Breast epithelium (tissue), 4 donors: Measurements from ENCODE around the gene FLNB. TPM values are rescaled to one million over a fixed set of nuclear protein-coding genes. Genes with fewer than 3 reads are reported as not detected.

Source experiments
- DNase-seq, 2 donors: peaks; one replicate each; pipeline ENCODE4 v3.0.0-alpha.2; 2019; ENCODE audit warnings: low spot score in 2 of 2
- H3K27ac ChIP-seq, 2 donors: fragments of 200-600 bp; sonication (generic) in 1 of 2; one replicate each; pipeline ENCODE4 v1.5.1; 2016 to 2019; ENCODE audit warnings: mild to moderate bottlenecking in 1 of 2
- H3K27me3 ChIP-seq, 2 donors: fragments of 200-600 bp; sonication (generic) in 1 of 2; one replicate each; pipeline versions ENCODE4 v1.5.1 to v1.6.0; 2017 to 2019; ENCODE audit warnings: control low read depth in 1 of 2, mild to moderate bottlenecking in 1 of 2
- H3K36me3 ChIP-seq: fragments of 200-600 bp; one replicate; pipeline ENCODE4 v1.5.1; 2019
- H3K4me1 ChIP-seq, 2 donors: fragments of 200-600 bp; sonication (generic); one replicate each; pipeline ENCODE4 v1.5.1; 2016 to 2019; ENCODE audit warnings: control low read depth in 1 of 2
- H3K4me3 ChIP-seq, 3 donors: fragments of 200-600 bp; sonication (generic); 1 replicate in 2 of 3; 2 replicates in 1 of 3; pipeline ENCODE4 v1.5.1; 2016 to 2019; ENCODE audit warnings: mild to moderate bottlenecking in 3 of 3, moderate library complexity in 2 of 3
- H3K9me3 ChIP-seq, 2 donors: fragments of 200-600 bp; sonication (generic) in 1 of 2; one replicate each; pipeline ENCODE4 v1.5.1; 2016 to 2019; ENCODE audit warnings: control low read depth in 1 of 2
- CTCF ChIP-seq, 3 donors: fragments of 450-650 bp; IDR thresholded peaks; one replicate each; pipeline ENCODE4 v1.5.1; 2016 to 2017; ENCODE audit warnings: antibody characterized with exemption in 3 of 3, mild to moderate bottlenecking in 3 of 3, moderate library complexity in 3 of 3
- POLR2A ChIP-seq: fragments of 450-650 bp; IDR thresholded peaks from one replicate; pipeline ENCODE4 v1.6.1; 2016; ENCODE audit warnings: antibody characterized with exemption, mild to moderate bottlenecking, moderate library complexity
- POLR2AphosphoS5 ChIP-seq, 3 donors: sonication (generic); formaldehyde crosslinking; IDR thresholded peaks; one replicate each; pipeline ENCODE4 v1.6.1; 2017; ENCODE audit warnings: antibody characterized with exemption in 3 of 3
- intact Hi-C: fragments of 100-400 bp; cut with DNase I; formaldehyde crosslinking; loops from one replicate; pipeline ENCODE4 v1.15.1; 2023; ENCODE audit warnings: low total_unique reads
- total RNA-seq, 3 donors: library from RNA; depleted of rRNA; stranded (reverse); fragments of >200 nt; gene quantifications; one replicate each; pipeline ENCODE4 v1.1.0, GENCODE V29; 2016

FLNB gene
- total RNA-seq, 3 donors from 2014 or later = 40.3 to 242 (median 164) TPM

GRCh38 chr3:58173029-58173668 is 164.9 kb downstream of the FLNB start:
- intact Hi-C loops = no loop called here
- H3K27ac ChIP-seq = peak overlapping the region; percentile 29 to 50

GRCh38 chr3:58173669-58174398 is 165.6 kb downstream of the FLNB start:
- no peaks in the 10 kb centered on the region for H3K27me3 ChIP-seq
- TF ChIP-seq POLR2A (no peak), CTCF (IDR thresholded peaks at IDR 0.05) (peak in 1 of 3 donors; percentile 30), POLR2AphosphoS5 (IDR thresholded peaks at IDR 0.05) (no peak)
- no peak overlapping the region for H3K4me3 ChIP-seq
- peak; percentile 50 to 74 for DNase-seq
- no peaks in the 10 kb centered on the region for H3K9me3 ChIP-seq
- peaks cover 3% of the 10 kb centered on the region for H3K36me3 ChIP-seq
- H3K27ac ChIP-seq = peak overlapping the region; percentile 29 to 50
- intact Hi-C loops = no loop called here
- peaks cover 0 to 13% of the 10 kb centered on the region in 2 donors for H3K4me1 ChIP-seq

More at GRCh38 chr3:58173029-58173668, 164.9 kb downstream of the FLNB start:
- no peak for TF ChIP-seq CTCF (IDR thresholded peaks at IDR 0.05)
- TF ChIP-seq POLR2A = no peak
- no peak for TF ChIP-seq POLR2AphosphoS5 (IDR thresholded peaks at IDR 0.05)
- H3K27me3 ChIP-seq = no peaks in the 10 kb centered on the region
- peaks cover 3% of the 10 kb centered on the region for H3K36me3 ChIP-seq
- no peak for DNase-seq
- H3K9me3 ChIP-seq = no peaks in the 10 kb centered on the region
- no peak overlapping the region for H3K4me3 ChIP-seq
- peaks cover 0 to 13% of the 10 kb centered on the region in 2 donors for H3K4me1 ChIP-seq

- no peak for DNase-seq
- H3K36me3 ChIP-seq = peaks cover 3% of the 10 kb centered on the region
- no peak overlapping the region for H3K4me3 ChIP-seq
- H3K9me3 ChIP-seq = no peaks in the 10 kb centered on the region
- TF ChIP-seq POLR2AphosphoS5 (IDR thresholded peaks at IDR 0.05) = no peak
- TF ChIP-seq POLR2A = no peak
- no peak for TF ChIP-seq CTCF (IDR thresholded peaks at IDR 0.05)
- H3K27ac ChIP-seq = peak overlapping the region; percentile 48 to 50
- intact Hi-C loops = no loop called here
- H3K4me1 ChIP-seq = peaks cover 0 to 13% of the 10 kb centered on the region in 2 donors
- H3K27me3 ChIP-seq = no peaks in the 10 kb centered on the region
Observed at GRCh38 chr3:58175187-58175436, 166.9 kb downstream of the FLNB start.

GRCh38 chr3:58175437-58176184 is 167.4 kb downstream of the FLNB start:
- Histone ChIP-seq H3K4me3 (no peak overlapping the region), H3K27ac (peak overlapping the region; percentile 48 to 50)
- no peak for DNase-seq

More at GRCh38 chr3:58175437-58176184, 167.4 kb downstream of the FLNB start:
- Histone ChIP-seq H3K4me1 (peaks cover 0 to 13% of the 10 kb centered on the region in 2 donors), H3K36me3 (peaks cover 3% of the 10 kb centered on the region), H3K9me3 (no peaks in the 10 kb centered on the region), H3K27me3 (no peaks in the 10 kb centered on the region)
- TF ChIP-seq POLR2AphosphoS5 (IDR thresholded peaks at IDR 0.05) = no peak
- no peak for TF ChIP-seq CTCF (IDR thresholded peaks at IDR 0.05)
- no peak for TF ChIP-seq POLR2A
- intact Hi-C loops = no loop called here
